GM15510 (cell line): Measurements from ENCODE around the gene LPP.

Source experiments
- POLR2A ChIP-seq: IDR thresholded peaks from 3 replicates; pipeline ENCODE4 v1.6.1; 2011; ENCODE audit warnings: borderline replicate concordance; ENCODE audit not compliant: insufficient read length; ENCODE audit errors: extremely low read depth

The LPP gene

GRCh38 chr3:188442430-188442829 is 288.5 kb downstream of the LPP start:
- TF ChIP-seq POLR2A = no peak

- TF ChIP-seq POLR2A = no peak
Measured at GRCh38 chr3:188446014-188446413, 292.1 kb downstream of the LPP start.

- TF ChIP-seq POLR2A = no peak
Measured at GRCh38 chr3:188446766-188447165, 292.8 kb downstream of the LPP start.

- TF ChIP-seq POLR2A = no peak
Measured at GRCh38 chr3:188448813-188449212, 294.9 kb downstream of the LPP start.

- no peak for TF ChIP-seq POLR2A
Measured at GRCh38 chr3:188449421-188449820, 295.5 kb downstream of the LPP start.

GRCh38 chr3:188452158-188452772 is 298.3 kb downstream of the LPP start:
- no peak for TF ChIP-seq POLR2A

GRCh38 chr3:188453431-188454384 is 299.8 kb downstream of the LPP start:
- no peak for TF ChIP-seq POLR2A

GRCh38 chr3:188455748-188456147 is 301.8 kb downstream of the LPP start:
- no peak for TF ChIP-seq POLR2A

- TF ChIP-seq POLR2A = no peak
Measured at GRCh38 chr3:188458756-188459155, 304.8 kb downstream of the LPP start.

- no peak for TF ChIP-seq POLR2A
Measured at GRCh38 chr3:188465311-188465710, 311.4 kb downstream of the LPP start.

GRCh38 chr3:188468196-188468595 is 314.2 kb downstream of the LPP start:
- no peak for TF ChIP-seq POLR2A

- TF ChIP-seq POLR2A = no peak
Measured at GRCh38 chr3:188468662-188469061, 314.7 kb downstream of the LPP start.

GRCh38 chr3:188469228-188469885 is 315.4 kb downstream of the LPP start:
- no peak for TF ChIP-seq POLR2A

GRCh38 chr3:188470508-188471130 is 316.7 kb downstream of the LPP start:
- TF ChIP-seq POLR2A = no peak

- TF ChIP-seq POLR2A = no peak
Measured at GRCh38 chr3:188471723-188472122, 317.8 kb downstream of the LPP start.

- TF ChIP-seq POLR2A = no peak
Measured at GRCh38 chr3:188472336-188472735, 318.4 kb downstream of the LPP start.

- no peak for TF ChIP-seq POLR2A
Measured at GRCh38 chr3:188473045-188473444, 319.1 kb downstream of the LPP start.
